NCI-H446 treated with DMSO at 0.1 percent for 48 hours (cell line): ENCODE measurements around the gene MUL1.
"Not testable (repeated sequence)": the region's sequence is repeated elsewhere in the genome, so short reads cannot be mapped to it uniquely, and the experiment has no call there.

Experiments used
- DNase-seq: peaks from one replicate; lab custom pipeline; 2025; lab: John Stamatoyannopoulos, UW

Gene MUL1

GRCh38 chr1:20507564-20508410 is at the start of gene MUL1:
Gene MUL1, minus strand, starts transcription at chr1:20508151. Its CDS starts 127 bp downstream, at chr1:20508024.
- peak; percentile 70 for DNase-seq

DNA sequence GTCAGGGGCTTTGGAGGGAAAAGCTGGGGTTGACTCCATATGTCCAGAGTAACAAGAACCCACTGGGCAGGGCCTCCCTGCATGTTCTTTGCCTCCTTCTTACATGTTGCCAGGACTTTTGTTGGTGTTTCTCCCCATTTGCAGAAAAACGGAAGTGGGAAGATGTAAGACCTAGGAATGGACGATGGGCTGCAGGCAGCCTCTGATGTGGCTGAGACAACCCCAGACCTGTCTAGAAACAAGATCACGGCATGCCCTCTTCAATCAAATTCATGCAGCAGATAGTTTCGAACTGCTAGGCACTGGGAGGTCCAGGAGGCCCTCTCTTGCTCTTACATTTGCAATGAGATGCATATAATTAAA is 47.8 kb upstream of the MUL1 start:
- no peak for DNase-seq

GRCh38 chr1:20555025-20555757 is 47.2 kb upstream of the MUL1 start:
- no peak for DNase-seq

DNA sequence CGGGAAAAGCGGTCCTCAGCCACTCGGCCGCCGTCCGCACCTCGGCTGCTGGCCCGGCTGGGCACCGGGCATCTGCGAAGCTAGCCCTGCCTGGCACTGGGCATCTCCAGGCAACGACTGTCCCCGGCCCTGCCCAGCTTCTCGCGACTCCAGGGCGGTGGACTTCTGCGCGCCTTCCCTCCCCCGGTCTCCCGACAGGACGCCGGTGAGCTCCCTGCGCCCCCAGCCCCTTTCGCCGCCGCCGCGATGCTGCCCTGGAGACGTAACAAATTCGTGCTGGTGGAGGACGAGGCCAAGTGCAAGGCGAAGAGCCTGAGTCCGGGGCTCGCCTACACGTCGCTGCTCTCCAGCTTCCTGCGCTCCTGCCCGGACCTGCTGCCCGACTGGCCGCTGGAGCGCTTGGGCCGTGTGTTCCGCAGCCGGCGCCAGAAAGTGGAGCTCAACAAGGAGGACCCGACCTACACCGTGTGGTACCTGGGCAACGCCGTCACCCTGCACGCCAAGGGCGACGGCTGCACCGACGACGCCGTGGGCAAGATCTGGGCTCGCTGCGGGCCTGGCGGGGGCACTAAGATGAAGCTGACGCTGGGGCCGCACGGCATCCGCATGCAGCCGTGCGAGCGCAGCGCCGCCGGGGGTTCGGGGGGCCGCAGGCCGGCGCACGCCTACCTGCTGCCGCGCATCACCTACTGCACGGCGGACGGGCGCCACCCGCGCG is 44.9 kb upstream of the MUL1 start:
- DNase-seq = no peak

DNA sequence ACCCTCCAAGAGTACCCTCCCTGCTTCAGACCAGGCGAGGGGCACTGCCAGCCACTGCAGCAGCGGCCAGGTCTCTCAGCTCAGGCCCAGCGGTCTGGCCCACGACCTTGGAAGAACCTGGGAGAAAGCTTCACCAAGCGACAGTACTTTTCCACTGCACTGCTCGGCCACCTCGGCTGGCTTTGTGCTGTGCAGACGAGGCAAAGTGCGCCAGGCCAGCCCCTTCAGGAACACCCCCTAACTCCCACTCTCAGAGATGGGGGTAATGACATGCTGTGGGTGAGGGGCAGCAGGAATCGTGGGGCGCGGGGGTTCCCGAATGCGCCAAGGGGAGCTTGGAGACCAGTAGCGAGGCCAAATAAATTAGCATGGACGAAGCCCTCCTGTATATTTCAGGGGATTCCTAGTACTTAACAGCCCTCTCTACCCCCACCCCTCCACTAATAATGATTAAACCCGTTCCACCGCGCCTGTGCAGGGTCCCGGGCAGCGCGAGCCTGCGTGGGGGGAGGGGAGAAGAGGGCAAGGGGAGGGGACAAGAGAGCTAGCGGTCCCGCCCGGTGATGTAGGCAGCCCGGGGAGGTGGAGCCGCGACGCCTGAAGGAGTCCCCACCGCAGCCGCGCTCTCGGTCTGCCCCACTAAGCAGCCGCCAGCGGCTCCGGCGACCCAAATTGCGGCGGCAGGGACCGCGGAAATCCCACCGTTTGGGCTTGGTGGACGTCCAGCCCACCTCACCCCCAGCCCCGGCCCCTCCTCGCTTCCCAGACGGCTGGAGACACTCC is 44.2 kb upstream of the MUL1 start, which contains the start of gene FAM43B:
Gene FAM43B (plus strand): TSS at position 629 of the 783 bp plus-strand sequence. CDS start 401 bp downstream, outside the sequence.
- DNase-seq = no peak

GRCh38 chr1:20551161-20551560 is 43.2 kb upstream of the MUL1 start:
- DNase-seq = no peak

DNA sequence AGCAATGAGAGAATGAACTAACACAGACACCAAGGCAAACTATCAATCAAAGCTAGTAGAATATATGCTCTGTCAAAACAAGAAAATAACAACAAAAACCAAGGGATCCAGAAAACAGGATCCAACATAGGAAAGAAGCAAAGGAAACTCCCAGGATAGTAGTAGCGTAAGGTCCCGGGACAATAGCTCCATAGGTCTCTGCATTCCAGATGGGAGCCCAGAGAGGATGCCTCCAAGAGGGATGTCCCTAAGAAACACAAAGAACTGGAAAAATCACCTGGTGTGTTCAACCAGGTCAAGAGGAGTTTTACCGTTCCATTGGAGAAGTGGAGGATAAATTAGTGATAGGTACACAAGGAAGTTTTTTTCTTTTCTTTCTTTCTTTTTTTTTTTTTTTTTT is 38.7 kb upstream of the MUL1 start:
- no peak for DNase-seq

DNA sequence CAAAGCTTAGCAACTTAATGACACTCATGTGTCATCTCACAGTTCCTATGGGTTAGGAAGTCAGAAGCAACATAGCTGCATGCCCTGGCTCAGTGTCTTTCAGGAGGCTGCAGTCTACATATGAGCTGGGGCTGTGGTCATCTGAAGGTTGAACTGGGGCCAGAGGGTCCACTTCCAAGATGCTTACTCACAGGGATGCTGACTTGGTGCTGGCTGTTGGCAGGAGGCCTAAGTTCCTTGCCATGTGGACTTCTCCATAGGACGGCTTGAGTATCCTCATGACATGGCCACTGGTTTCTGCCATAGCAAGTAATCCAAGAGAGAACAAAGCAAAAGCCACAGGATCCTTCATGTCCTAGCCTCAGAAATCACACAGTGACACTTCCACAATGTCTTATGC is 32.3 kb upstream of the MUL1 start:
- no peak for DNase-seq

GRCh38 chr1:20538760-20539551 is 31.0 kb upstream of the MUL1 start:
- DNase-seq = no peak

DNA sequence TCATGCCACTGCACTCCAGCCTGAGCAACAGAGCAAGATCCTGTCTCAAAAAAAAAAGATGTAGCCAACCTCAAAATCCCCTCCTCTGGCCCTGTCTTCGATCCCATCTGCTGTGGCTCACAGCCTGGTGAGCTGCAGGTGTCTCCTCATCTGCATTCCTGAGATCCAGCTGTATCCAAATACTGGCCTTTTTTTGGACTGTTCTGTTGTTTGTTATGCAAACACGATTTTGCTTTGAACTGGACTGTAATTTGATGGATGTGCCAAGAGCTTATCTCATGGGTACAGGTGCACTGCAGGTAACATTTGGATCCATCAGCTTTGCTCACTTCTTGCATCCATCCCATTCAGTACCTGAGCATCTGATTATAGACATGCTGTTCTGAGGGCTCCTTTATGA is 30.3 kb upstream of the MUL1 start:
- no peak for DNase-seq

- no peak for DNase-seq
These were observed 26.9 kb upstream of the MUL1 start for GRCh38 chr1:20534659-20535417.

DNA sequence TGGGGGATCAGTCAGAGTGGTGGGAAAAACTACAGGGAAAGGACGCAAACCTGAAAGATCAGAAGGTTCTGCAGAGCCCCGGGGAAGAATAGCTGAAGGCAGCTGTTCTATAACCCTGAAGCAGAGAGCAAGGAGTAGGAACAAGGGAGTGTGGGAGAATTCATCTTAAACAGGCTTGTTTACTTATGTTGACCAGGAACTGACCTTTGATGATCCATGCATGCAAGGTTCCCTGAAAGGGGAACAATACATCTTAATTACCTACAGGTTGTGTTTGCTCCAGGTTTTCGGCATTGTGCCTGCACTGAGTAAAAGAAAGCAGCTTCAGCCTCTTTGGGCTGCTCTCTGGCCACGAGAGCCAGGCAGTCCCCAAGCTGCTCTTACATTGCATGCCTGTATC is 25.7 kb upstream of the MUL1 start:
- no peak for DNase-seq

DNA sequence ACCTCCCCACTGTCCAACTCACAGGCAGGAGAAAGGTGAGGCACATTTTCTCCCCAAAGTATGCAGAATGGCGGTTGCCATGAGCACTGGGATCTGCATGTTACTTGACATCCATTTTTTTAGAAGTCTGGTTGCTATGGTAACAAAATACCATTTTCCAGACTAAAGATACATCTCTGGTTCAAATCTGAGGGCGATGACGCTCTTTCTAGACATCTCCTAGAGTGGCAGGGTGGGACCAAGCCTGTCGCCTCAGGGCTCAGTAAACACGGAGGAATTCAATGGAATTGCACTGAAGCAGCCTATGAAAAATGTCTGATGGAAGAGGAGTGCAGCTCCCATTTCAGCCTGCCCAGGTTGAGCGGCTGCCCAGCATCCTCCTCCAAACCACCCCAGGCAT is 22.9 kb upstream of the MUL1 start:
- no peak for DNase-seq

- DNase-seq = no peak
These were observed 22.4 kb upstream of the MUL1 start for GRCh38 chr1:20530306-20530705.

DNA sequence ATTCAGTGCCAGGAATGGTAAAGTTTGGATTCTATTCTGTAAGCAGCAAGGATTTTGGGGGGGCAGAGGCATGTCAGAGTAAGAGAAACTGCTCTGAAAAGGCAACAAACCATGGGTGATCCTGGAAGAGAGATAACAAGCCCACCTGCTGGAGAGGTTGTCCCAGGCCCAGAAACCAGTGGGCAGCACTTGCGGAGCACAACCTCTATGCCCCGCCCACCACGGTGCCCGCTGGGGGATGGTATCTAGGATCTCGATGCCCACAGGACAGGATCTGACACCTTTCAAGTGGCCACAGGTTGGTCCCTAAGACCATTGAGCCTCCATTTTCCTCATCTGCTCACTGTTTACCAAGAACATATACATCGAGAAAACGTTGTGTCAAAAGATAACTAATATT is 20.3 kb upstream of the MUL1 start:
- no peak for DNase-seq

GRCh38 chr1:20526267-20526666 is 18.3 kb upstream of the MUL1 start:
- DNase-seq = no peak

DNA sequence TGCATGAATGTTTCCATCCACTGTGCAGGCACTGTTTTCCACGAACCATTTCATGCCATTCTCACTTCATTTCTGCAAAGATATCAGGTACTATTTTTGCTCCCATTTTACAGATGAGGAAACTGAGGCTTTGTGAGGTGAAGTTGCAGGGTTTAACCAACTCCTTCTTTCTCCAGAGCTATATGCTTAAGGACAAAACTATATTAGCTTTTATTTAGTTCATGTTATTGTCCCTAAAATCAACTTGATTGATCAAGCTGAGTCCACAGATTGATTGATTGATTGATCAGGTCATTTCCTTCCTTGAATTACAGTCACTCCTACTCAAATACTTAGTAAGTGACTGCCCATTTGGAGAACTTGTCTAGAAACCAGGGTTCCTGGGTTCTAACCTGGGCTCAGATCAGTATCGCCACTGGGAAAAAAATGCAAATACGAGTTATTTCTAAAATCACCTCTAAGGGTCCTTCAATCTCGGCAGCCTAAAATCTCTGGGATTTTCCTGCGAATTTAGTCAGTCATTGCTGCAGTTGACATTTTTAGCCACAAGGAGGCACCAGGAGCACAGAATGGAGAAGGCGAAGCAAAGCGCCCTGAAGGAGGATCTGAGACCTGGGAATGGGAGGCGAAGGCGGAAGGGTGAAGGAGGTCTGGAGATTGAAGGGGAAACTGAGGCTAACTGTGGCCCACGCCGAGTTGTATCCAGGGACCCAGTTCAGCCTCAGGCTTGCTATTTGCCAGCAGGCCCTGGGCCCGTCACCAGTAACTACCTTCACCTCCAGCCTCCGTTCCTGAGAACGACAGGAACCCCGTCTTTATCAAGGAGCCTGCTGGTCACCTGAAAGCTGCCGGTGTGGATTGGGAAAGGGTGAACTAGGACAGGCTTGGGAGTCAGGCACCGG is 14.3 kb upstream of the MUL1 start:
- peak; percentile 11 for DNase-seq

DNA sequence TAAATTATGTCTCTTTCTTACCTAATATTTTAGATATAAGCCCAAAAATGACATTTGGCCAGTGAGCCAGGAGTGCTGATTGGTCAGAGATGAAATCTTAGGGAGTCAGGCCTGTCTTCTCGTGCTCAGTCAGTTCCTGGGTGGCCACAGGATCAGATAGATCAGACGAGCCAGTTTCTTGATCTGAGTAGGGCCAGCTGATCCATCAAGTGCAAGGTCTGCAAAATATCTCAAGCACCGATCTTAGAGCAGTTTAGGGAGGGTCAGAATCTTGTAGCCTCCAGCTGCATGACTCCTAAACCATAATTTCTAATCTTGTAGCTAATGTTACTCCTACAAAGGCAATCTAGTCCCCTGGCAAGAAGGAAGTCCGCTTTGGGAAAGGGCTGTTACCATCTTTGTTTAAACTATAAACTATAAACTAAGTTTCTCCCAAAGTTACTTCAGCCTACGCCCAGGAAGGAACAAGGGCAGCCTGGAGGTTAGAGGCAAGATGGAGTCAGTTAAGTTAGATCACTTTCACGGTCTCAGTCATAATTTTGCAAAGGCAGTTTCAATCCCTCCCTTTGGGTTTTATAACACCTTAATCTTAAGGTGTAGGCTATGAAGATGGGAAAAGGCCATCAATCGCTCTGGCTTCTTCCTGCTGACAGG is 11.8 kb upstream of the MUL1 start:
- not testable (repeated sequence) for DNase-seq
